IPS-NIHi11 (cell line): Measurements from ENCODE around the gene TFE3.

ENCODE experiments used
- DNase-seq: peaks from one replicate; pipeline ENCODE4 v3.0.0; 2012; ENCODE audit warnings: mixed read lengths, low spot score

Gene TFE3, protein sequence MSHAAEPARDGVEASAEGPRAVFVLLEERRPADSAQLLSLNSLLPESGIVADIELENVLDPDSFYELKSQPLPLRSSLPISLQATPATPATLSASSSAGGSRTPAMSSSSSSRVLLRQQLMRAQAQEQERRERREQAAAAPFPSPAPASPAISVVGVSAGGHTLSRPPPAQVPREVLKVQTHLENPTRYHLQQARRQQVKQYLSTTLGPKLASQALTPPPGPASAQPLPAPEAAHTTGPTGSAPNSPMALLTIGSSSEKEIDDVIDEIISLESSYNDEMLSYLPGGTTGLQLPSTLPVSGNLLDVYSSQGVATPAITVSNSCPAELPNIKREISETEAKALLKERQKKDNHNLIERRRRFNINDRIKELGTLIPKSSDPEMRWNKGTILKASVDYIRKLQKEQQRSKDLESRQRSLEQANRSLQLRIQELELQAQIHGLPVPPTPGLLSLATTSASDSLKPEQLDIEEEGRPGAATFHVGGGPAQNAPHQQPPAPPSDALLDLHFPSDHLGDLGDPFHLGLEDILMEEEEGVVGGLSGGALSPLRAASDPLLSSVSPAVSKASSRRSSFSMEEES

GRCh38 chrX:49043220-49043986 lies at the start of gene TFE3:
Gene TFE3, minus strand, starts transcription at chrX:49043357. Its CDS starts 131 bp downstream, at chrX:49043226.
- peak; percentile 81 for DNase-seq

GRCh38 chrX:49089553-49089952 lies 46.4 kb upstream of the TFE3 start:
- no peak for DNase-seq

GRCh38 chrX:49082271-49082871 lies 39.2 kb upstream of the TFE3 start:
- no peak for DNase-seq

DNA sequence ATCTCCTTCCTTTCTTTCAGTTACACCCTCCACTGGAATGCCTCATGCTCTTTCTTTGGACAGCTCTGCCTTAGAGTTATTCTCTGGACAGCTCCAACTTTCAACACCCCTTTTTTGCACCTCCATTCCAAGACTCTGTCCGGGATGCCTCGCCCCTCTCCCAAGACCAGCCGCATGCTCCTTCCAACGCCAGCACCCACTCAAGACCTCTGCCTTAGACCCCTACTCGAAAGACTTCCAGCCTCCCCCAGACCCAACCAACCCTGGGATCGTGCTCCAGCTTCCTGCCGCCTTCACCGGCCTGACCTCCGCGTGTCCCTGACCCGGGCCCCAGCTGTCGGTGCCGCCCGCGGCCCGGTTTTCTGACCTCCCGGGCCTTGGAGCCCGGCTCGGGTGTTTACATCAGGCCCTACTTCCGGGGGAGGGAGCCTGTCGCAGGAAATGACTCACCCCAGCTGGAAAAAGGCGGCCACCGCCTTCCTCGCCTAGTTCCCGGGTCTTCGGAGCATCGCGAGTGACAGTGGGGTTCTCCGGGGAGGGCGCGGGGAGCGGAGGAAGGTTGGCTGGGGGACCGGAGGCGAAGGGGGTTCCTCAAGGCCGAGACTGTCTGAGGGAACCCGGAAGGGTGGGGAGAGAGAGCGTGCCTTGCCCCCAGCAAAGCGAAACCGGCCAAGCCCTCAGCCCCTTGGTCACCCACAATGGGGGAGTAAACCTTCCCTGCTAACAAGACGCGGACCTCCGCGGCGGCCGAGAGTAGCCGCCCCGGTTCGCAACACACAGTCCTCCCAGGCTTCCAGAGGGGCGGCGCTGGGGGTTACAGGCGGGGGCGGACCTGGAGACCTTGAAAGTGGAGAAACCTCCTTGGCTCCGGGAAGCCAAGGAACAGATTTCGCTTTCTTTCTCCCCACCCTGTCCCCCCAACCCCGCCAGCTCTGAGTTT lies 36.6 kb upstream of the TFE3 start, which contains the start of gene WDR45:
Gene WDR45 (minus strand): TSS at position 399 of the 940 bp plus-strand sequence. CDS start 1,792 bp downstream, outside the sequence.
- DNase-seq = peak; percentile 69

GRCh38 chrX:49077941-49078340 lies 34.8 kb upstream of the TFE3 start:
- DNase-seq = no peak

- DNase-seq = no peak
These were observed 32.2 kb upstream of the TFE3 start for GRCh38 chrX:49075347-49075746.

GRCh38 chrX:49073601-49074575 lies 30.7 kb upstream of the TFE3 start, which contains the start of gene PRAF2:
Gene PRAF2, minus strand, starts transcription at chrX:49074002. Its CDS starts 15 bp downstream, at chrX:49073987.
- peak; percentile 94 for DNase-seq

GRCh38 chrX:49072712-49073095 lies 29.5 kb upstream of the TFE3 start:
- no peak for DNase-seq

GRCh38 chrX:49071877-49072711 lies 28.9 kb upstream of the TFE3 start:
- DNase-seq = peak; percentile 64

DNA sequence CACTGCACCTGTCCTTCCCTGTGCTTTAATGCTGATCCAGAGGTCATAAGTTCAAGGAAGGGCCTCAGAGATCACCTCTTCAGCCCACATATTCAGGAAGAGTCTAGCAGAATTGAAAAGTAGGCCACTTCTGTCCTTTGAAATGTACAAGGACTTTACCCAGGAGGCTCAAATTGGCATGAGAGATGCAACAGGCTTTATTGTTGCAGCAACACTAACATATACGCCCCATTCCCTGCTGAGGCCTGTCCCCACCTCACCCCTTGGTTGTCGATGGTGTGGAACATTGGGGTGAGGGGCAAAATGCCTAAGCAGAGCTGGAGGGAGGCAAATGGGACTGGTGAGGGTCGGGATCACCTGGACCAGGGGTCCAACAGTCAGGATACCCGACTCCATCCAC lies 27.8 kb upstream of the TFE3 start:
- DNase-seq = no peak

GRCh38 chrX:49069038-49069437 lies 25.9 kb upstream of the TFE3 start:
- DNase-seq = no peak

DNA sequence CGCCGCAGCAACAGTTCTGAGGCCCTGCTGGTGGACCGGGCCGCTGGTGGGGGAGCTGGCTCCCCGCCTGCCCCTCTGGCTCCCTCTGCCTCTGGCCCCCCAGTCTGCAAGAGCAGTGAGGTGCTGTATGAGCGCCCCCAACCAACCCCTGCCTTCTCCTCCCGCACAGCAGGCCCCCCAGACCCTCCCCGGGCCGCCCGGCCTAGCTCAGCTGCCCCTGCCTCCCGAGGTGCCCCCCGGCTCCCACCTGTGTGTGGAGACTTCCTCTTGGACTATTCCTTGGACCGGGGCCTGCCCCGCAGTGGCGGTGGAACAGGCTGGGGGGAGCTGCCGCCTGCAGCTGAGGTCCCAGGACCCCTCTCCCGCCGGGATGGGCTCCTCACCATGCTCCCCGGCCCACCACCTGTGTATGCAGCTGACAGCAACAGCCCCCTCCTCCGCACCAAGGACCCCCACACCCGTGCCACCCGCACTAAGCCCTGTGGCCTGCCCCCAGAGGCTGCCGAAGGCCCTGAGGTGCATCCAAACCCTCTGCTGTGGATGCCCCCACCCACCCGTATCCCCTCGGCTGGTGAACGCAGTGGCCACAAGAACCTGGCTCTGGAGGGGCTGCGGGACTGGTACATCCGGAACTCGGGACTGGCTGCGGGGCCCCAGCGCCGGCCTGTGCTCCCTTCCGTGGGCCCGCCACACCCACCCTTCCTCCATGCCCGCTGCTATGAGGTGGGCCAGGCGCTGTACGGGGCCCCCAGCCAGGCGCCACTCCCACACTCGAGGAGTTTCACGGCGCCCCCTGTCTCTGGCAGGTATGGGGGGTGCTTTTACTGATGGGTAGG lies 24.3 kb upstream of the TFE3 start:
- no peak for DNase-seq

DNA sequence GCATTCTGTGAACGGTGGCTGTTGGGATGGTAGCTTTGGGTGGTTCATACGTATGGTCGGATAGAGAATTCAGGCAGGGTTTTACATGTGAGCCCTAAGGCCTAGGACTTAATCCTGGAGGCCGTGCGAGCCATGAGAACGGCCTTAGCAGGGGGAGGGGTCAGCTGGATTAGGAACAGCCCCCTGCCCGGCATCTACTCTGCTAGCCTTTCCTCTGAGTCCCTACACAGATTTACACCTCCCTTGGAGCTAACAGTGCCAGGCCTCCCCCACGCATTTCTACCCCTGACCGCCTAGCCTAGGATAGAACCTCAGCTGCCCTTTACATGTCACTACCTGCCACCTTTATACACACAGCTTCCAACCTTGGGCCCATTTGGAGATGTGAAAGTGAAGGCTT lies 23.5 kb upstream of the TFE3 start:
- no peak for DNase-seq

- no peak for DNase-seq
These were observed 23.1 kb upstream of the TFE3 start for GRCh38 chrX:49066278-49066677.

- no peak for DNase-seq
These were observed 21.6 kb upstream of the TFE3 start for GRCh38 chrX:49064735-49065134.

DNA sequence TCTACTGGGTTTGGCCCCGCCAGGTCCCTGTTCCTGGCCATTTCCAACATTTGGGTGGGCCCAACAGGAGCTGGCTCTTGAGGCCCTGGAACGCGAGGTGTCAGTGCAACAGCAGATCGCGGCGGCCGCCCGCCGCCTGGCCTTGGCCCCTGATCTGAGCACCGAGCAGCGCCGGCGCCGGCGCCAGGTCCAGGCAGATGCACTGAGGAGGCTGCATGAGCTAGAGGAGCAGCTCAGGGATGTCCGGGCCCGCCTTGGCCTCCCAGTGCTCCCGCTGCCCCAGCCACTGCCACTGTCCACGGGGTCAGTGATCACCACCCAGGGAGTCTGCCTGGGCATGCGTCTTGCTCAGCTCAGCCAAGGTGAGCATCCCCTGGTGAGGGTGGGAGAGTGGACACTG lies 21.1 kb upstream of the TFE3 start:
- no peak for DNase-seq

- DNase-seq = no peak
These were observed 20.6 kb upstream of the TFE3 start for GRCh38 chrX:49063715-49064114.

DNA sequence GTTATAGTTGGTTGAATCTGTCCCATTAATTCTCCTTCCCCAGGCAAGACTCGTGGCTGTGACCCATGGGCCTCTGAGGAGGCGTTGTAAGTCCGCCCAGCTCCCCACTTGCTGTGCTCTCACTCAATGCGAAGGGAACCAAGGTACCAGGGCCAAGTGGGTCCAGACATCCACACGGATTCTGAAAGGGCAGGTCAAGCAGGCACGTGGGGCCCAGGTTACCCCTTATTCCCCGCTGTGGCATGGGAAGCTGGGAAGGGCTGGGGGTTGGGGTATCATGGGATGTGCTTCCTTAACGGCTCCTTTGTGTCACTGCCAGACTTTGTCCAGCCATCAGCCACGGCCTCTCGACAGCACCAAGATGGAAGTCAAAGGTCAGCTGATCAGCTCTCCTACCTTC lies 18.8 kb upstream of the TFE3 start:
- DNase-seq = no peak
